GM23338 (cell line): ENCODE data around the gene KDM6B. TPM values are rescaled to one million over a fixed set of nuclear protein-coding genes. Genes with fewer than 3 reads are reported as not detected.

Source experiments
- ATAC-seq: fragments of 200-7000 bp; cut with Tn5 transposase; 3 replicates; pipeline ENCODE4 v1.9.1; 2020
- DNase-seq: peaks from one replicate; pipeline ENCODE4 v3.0.0-alpha.2; 2015; ENCODE audit warnings: low spot score
- H2AFZ ChIP-seq: fragments of 200-600 bp; sonication (generic); 2 replicates; pipeline ENCODE4 v1.8.0; 2016; ENCODE audit warnings: antibody characterized with exemption, mild to moderate bottlenecking, moderate library complexity
- H3F3A ChIP-seq: fragments of 200-600 bp; sonication (generic); replicated peaks from 2 replicates; pipeline ENCODE4 v1.8.0; 2017; ENCODE audit warnings: antibody characterized with exemption, mixed run types, low read depth
- H3K27ac ChIP-seq: fragments of 200-600 bp; sonication (generic); 2 replicates; pipeline ENCODE4 v1.6.1; 2016; ENCODE audit warnings: low read depth
- H3K27me3 ChIP-seq: fragments of 200-600 bp; sonication (generic); 2 replicates; pipeline ENCODE4 v1.8.0; 2016; ENCODE audit warnings: mild to moderate bottlenecking, mixed run types, moderate library complexity; ENCODE audit not compliant: insufficient read depth
- H3K36me3 ChIP-seq: fragments of 200-600 bp; sonication (generic); 2 replicates; pipeline ENCODE4 v1.8.0; 2016; ENCODE audit warnings: mild to moderate bottlenecking; ENCODE audit not compliant: insufficient read depth
- H3K4me1 ChIP-seq: fragments of 200-600 bp; sonication (generic); 2 replicates; pipeline ENCODE4 v1.8.0; 2016; ENCODE audit warnings: mild to moderate bottlenecking, moderate library complexity; ENCODE audit not compliant: insufficient read depth
- H3K4me2 ChIP-seq: fragments of 200-600 bp; sonication (generic); 2 replicates; pipeline ENCODE4 v1.7.1; 2017; ENCODE audit warnings: mixed run types
- H3K4me3 ChIP-seq: fragments of 200-600 bp; sonication (generic); 2 replicates; pipeline ENCODE4 v1.6.1; 2016; ENCODE audit warnings: mixed run types
- H3K79me2 ChIP-seq: fragments of 200-600 bp; sonication (generic); replicated peaks from 2 replicates; pipeline ENCODE4 v1.8.0; 2017; ENCODE audit warnings: mild to moderate bottlenecking; ENCODE audit not compliant: insufficient read depth
- H3K9me2 ChIP-seq: fragments of 200-600 bp; sonication (generic); 2 replicates; pipeline ENCODE4 v1.8.0; 2017; ENCODE audit not compliant: insufficient read depth
- H4K20me1 ChIP-seq: fragments of 200-600 bp; sonication (generic); replicated peaks from 2 replicates; pipeline ENCODE4 v1.8.0; 2017; ENCODE audit warnings: mild to moderate bottlenecking; ENCODE audit not compliant: insufficient read depth
- H3K27ac Mint-ChIP-seq: 2 replicates; pipeline ENCODE4 v1.8.0; 2020; ENCODE audit warnings: inconsistent platforms, mild to moderate bottlenecking, moderate library complexity, mixed read lengths
- H3K27me3 Mint-ChIP-seq: 3 replicates; pipeline ENCODE4 v1.8.0; 2022; ENCODE audit warnings: low read depth, mild to moderate bottlenecking, moderate library complexity, mixed read lengths, inconsistent platforms; ENCODE audit not compliant: insufficient read depth, poor library complexity
- H3K36me3 Mint-ChIP-seq: 3 replicates; pipeline ENCODE4 v1.8.0; 2021; ENCODE audit warnings: low read depth, mild to moderate bottlenecking, inconsistent platforms, moderate library complexity, mixed read lengths
- H3K4me1 Mint-ChIP-seq: 3 replicates; pipeline ENCODE4 v1.8.0; 2020; ENCODE audit warnings: mild to moderate bottlenecking, inconsistent platforms, mixed read lengths
- H3K4me3 Mint-ChIP-seq: 3 replicates; pipeline ENCODE4 v1.8.0; 2021; ENCODE audit warnings: moderate library complexity, mild to moderate bottlenecking, inconsistent platforms, mixed read lengths
- H3K9me3 Mint-ChIP-seq: 3 replicates; pipeline ENCODE4 v1.8.0; 2020; ENCODE audit warnings: moderate library complexity, mild to moderate bottlenecking, inconsistent platforms, mixed read lengths
- CREB1 ChIP-seq: fragments of 250-450 bp; sonication (Bioruptor Pico); IDR thresholded peaks from 2 replicates; pipeline ENCODE4 v1.5.0; 2020; ENCODE audit warnings: low read depth, mild to moderate bottlenecking, moderate library complexity
- ETS1 ChIP-seq: IDR thresholded peaks from 2 replicates; pipeline ENCODE4 v1.6.1; 2016; ENCODE audit warnings: antibody characterized with exemption
- EZH2 ChIP-seq: fragments of 200-600 bp; sonication (generic); IDR thresholded peaks from one replicate; pipeline ENCODE4 v1.8.0; 2017; ENCODE audit warnings: antibody characterized with exemption, mild to moderate bottlenecking, low read depth; ENCODE audit not compliant: unreplicated experiment
- EZH2phosphoT487 ChIP-seq: fragments of 200-600 bp; sonication (generic); IDR thresholded peaks from one replicate; pipeline ENCODE4 v1.8.1; 2018; ENCODE audit warnings: antibody characterized with exemption; ENCODE audit not compliant: unreplicated experiment
- JUNB ChIP-seq: IDR thresholded peaks from one replicate; pipeline ENCODE4 v1.6.1; 2016; ENCODE audit warnings: antibody characterized with exemption; ENCODE audit not compliant: unreplicated experiment
- NANOG ChIP-seq: IDR thresholded peaks from 2 replicates; pipeline ENCODE4 v1.6.1; 2016; ENCODE audit warnings: antibody characterized with exemption, borderline replicate concordance
- POLR2AphosphoS5 ChIP-seq: IDR thresholded peaks from 2 replicates; pipeline ENCODE4 v1.6.1; 2016; ENCODE audit warnings: antibody characterized with exemption, low read depth
- REST ChIP-seq: IDR thresholded peaks from one replicate; pipeline ENCODE4 v1.6.1; 2018; ENCODE audit warnings: antibody characterized with exemption; ENCODE audit not compliant: unreplicated experiment
- STAT1 ChIP-seq: IDR thresholded peaks from one replicate; pipeline ENCODE4 v1.6.1; 2016; ENCODE audit warnings: antibody characterized with exemption; ENCODE audit not compliant: unreplicated experiment
- ZNF114 ChIP-seq: fragments of 250-450 bp; sonication (Bioruptor Pico); IDR thresholded peaks from 2 replicates; pipeline ENCODE4 v1.5.0; 2020; ENCODE audit warnings: mild to moderate bottlenecking, moderate library complexity
- ZNF331 ChIP-seq: fragments of 250-450 bp; sonication (Bioruptor Pico); IDR thresholded peaks from 2 replicates; pipeline ENCODE4 v1.5.0; 2020; ENCODE audit warnings: low read depth, mild to moderate bottlenecking, moderate library complexity
- polyA plus RNA-seq: library from polyadenylated mRNA; unstranded; fragments of >200 nt; fragmentation: Nextera tagmentation; extraction: Ambion mirVana; gene quantifications from 2 replicates; pipeline ENCODE4 v1.2.1, GENCODE V29; 2016
- total RNA-seq: library from RNA; depleted of rRNA; stranded (reverse); fragments of >200 nt; shearing (Covaris generic); gene quantifications from 2 replicates; pipeline ENCODE4 v1.2.3, GENCODE V29; 2014
- TF ChIP-seq, protein P1 (sequence below): fragments of 250-450 bp; sonication (Bioruptor Pico); IDR thresholded peaks from 2 replicates; pipeline ENCODE4 v1.5.0; 2020; ENCODE audit warnings: mild to moderate bottlenecking, moderate library complexity
- TF ChIP-seq, protein P2 (sequence below), 2 experiments: fragments of 200-600 bp in 1 of 2; sonication (generic) in 1 of 2; conservative IDR thresholded peaks; 2 replicates each; pipeline versions ENCODE4 v1.5.1 to v1.6.1; 2016 to 2017; ENCODE audit warnings: antibody characterized with exemption in 2 of 2, low read depth in 2 of 2, mild to moderate bottlenecking in 2 of 2, moderate library complexity in 1 of 2

The KDM6B gene
- total and polyA plus RNA-seq, 2 experiments from 2014 or later, result 1.1 to 1.4 TPM

DNA sequence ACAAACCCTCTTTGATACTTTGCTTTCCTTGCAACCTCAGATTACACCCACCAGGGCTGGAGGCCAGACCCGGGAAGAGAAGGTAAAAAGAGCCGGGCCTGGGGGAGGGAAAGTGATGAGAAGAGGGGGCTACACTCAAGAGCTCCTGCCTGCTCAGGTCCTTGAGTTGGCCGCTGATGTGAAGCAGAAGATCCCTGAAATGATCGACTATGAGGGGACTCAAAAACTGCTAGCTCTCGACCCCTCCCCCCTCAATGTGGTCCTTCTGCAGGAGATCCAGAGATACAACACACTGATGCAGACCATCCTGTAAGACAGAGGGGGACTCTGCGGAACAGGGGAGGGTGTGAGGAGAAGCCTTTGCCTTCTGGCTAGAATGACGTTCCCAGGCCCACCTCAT lies 2.8 kb upstream of the KDM6B start:
- Histone ChIP-seq H3K79me2 (no peaks in the 10 kb centered on the region), H3K27ac (no peak overlapping the region), H3K9me2 (no peaks in the 10 kb centered on the region), H4K20me1 (no peaks in the 10 kb centered on the region), H2AFZ (no peak overlapping the region), H3K27me3 (peaks cover 58% of the 10 kb centered on the region), H3K4me2 (no peak overlapping the region), H3K4me3 (no peak overlapping the region), H3K4me1 (peaks cover 4% of the 10 kb centered on the region; the same call in 1 of the 2 replicates), H3K36me3 (no peaks in the 10 kb centered on the region), H3F3A (0 out of 2 replicates have a peak, but pooled peaks cover 8% of the 10 kb centered on the region)
- Mint-ChIP-seq H3K4me3 (no peak overlapping the region), H3K27ac (no peak overlapping the region), H3K36me3 (no peaks in the 10 kb centered on the region), H3K4me1 (peaks cover 10% of the 10 kb centered on the region), H3K27me3 (peaks cover 47% of the 10 kb centered on the region), H3K9me3 (no peaks in the 10 kb centered on the region; the same call in 2 of the 3 replicates)
- no peak for DNase-seq
- no peak for TF ChIP-seq ZNF114 (CRISPR knock-in tag)
- no peak for TF ChIP-seq ZNF331
- no peak for TF ChIP-seq EZH2
- TF ChIP-seq REST, result no peak
- no peak for TF ChIP-seq EZH2phosphoT487
- no peak for TF ChIP-seq CREB1
- TF ChIP-seq NANOG, result no peak
- TF ChIP-seq JUNB, result no peak
- TF ChIP-seq, protein P1, sequence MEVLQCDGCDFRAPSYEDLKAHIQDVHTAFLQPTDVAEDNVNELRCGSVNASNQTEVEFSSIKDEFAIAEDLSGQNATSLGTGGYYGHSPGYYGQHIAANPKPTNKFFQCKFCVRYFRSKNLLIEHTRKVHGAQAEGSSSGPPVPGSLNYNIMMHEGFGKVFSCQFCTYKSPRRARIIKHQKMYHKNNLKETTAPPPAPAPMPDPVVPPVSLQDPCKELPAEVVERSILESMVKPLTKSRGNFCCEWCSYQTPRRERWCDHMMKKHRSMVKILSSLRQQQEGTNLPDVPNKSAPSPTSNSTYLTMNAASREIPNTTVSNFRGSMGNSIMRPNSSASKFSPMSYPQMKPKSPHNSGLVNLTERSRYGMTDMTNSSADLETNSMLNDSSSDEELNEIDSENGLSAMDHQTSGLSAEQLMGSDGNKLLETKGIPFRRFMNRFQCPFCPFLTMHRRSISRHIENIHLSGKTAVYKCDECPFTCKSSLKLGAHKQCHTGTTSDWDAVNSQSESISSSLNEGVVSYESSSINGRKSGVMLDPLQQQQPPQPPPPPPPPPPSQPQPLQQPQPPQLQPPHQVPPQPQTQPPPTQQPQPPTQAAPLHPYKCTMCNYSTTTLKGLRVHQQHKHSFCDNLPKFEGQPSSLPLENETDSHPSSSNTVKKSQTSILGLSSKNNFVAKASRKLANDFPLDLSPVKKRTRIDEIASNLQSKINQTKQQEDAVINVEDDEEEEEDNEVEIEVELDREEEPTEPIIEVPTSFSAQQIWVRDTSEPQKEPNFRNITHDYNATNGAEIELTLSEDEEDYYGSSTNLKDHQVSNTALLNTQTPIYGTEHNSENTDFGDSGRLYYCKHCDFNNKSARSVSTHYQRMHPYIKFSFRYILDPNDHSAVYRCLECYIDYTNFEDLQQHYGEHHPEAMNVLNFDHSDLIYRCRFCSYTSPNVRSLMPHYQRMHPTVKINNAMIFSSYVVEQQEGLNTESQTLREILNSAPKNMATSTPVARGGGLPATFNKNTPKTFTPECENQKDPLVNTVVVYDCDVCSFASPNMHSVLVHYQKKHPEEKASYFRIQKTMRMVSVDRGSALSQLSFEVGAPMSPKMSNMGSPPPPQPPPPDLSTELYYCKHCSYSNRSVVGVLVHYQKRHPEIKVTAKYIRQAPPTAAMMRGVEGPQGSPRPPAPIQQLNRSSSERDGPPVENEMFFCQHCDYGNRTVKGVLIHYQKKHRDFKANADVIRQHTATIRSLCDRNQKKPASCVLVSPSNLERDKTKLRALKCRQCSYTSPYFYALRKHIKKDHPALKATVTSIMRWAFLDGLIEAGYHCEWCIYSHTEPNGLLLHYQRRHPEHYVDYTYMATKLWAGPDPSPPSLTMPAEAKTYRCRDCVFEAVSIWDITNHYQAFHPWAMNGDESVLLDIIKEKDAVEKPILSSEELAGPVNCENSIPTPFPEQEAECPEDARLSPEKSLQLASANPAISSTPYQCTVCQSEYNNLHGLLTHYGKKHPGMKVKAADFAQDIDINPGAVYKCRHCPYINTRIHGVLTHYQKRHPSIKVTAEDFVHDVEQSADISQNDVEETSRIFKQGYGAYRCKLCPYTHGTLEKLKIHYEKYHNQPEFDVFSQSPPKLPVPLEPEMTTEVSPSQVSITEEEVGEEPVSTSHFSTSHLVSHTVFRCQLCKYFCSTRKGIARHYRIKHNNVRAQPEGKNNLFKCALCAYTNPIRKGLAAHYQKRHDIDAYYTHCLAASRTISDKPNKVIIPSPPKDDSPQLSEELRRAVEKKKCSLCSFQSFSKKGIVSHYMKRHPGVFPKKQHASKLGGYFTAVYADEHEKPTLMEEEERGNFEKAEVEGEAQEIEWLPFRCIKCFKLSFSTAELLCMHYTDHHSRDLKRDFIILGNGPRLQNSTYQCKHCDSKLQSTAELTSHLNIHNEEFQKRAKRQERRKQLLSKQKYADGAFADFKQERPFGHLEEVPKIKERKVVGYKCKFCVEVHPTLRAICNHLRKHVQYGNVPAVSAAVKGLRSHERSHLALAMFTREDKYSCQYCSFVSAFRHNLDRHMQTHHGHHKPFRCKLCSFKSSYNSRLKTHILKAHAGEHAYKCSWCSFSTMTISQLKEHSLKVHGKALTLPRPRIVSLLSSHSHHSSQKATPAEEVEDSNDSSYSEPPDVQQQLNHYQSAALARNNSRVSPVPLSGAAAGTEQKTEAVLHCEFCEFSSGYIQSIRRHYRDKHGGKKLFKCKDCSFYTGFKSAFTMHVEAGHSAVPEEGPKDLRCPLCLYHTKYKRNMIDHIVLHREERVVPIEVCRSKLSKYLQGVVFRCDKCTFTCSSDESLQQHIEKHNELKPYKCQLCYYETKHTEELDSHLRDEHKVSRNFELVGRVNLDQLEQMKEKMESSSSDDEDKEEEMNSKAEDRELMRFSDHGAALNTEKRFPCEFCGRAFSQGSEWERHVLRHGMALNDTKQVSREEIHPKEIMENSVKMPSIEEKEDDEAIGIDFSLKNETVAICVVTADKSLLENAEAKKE, result no peak
- TF ChIP-seq ETS1, result no peak
- TF ChIP-seq, protein P2, sequence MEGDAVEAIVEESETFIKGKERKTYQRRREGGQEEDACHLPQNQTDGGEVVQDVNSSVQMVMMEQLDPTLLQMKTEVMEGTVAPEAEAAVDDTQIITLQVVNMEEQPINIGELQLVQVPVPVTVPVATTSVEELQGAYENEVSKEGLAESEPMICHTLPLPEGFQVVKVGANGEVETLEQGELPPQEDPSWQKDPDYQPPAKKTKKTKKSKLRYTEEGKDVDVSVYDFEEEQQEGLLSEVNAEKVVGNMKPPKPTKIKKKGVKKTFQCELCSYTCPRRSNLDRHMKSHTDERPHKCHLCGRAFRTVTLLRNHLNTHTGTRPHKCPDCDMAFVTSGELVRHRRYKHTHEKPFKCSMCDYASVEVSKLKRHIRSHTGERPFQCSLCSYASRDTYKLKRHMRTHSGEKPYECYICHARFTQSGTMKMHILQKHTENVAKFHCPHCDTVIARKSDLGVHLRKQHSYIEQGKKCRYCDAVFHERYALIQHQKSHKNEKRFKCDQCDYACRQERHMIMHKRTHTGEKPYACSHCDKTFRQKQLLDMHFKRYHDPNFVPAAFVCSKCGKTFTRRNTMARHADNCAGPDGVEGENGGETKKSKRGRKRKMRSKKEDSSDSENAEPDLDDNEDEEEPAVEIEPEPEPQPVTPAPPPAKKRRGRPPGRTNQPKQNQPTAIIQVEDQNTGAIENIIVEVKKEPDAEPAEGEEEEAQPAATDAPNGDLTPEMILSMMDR (conservative IDR thresholded peaks at IDR 0.05; ENCODE audit: low read depth in 2 of 2), result no peak
- no peak for TF ChIP-seq STAT1
- no peak for TF ChIP-seq POLR2AphosphoS5
- no peak for ATAC-seq
